ENCODE results near the gene RALGAPA1.

DNA sequence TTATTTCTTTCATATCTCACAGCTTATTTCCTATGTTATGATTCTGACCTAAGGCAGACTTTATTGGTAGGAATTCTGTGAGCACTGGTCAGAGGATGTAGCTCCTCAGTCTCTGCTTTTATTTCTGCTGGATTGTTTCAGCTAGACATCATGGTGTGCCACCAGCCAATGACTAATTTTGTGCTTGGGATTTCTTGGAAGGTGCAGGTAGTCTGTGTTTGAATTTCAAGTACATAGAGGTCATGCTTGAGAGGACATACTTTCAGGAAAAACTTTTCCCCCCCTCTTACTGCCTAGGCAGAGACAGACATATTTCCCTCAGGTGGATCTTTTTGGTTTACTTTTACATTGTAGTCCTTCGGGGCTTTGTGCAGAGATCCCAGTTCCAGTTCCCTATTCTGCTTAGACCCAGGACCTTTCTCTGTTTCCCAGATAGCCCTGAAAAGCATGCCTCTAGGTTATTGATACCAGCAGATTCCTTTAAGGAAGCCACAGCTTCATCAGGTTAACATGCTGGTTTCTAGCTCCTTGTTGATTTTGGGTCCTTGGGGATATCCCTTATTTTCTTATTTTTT, 45.7 kb upstream of the RALGAPA1 start:
- TF ChIP-seq, protein P1, sequence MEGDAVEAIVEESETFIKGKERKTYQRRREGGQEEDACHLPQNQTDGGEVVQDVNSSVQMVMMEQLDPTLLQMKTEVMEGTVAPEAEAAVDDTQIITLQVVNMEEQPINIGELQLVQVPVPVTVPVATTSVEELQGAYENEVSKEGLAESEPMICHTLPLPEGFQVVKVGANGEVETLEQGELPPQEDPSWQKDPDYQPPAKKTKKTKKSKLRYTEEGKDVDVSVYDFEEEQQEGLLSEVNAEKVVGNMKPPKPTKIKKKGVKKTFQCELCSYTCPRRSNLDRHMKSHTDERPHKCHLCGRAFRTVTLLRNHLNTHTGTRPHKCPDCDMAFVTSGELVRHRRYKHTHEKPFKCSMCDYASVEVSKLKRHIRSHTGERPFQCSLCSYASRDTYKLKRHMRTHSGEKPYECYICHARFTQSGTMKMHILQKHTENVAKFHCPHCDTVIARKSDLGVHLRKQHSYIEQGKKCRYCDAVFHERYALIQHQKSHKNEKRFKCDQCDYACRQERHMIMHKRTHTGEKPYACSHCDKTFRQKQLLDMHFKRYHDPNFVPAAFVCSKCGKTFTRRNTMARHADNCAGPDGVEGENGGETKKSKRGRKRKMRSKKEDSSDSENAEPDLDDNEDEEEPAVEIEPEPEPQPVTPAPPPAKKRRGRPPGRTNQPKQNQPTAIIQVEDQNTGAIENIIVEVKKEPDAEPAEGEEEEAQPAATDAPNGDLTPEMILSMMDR (IDR thresholded peaks at IDR 0.05; ENCODE audit: low read depth, low read length, missing input control): no peak
- TF ChIP-seq RAD21 (IDR thresholded peaks at IDR 0.05): no peak
- TF ChIP-seq, protein P2, sequence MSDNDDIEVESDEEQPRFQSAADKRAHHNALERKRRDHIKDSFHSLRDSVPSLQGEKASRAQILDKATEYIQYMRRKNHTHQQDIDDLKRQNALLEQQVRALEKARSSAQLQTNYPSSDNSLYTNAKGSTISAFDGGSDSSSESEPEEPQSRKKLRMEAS (IDR thresholded peaks at IDR 0.05): no peak
- no peak for TF ChIP-seq RXRA (IDR thresholded peaks at IDR 0.05)
- TF ChIP-seq FOXA1 (IDR thresholded peaks at IDR 0.05): no peak
- TF ChIP-seq, protein P3, sequence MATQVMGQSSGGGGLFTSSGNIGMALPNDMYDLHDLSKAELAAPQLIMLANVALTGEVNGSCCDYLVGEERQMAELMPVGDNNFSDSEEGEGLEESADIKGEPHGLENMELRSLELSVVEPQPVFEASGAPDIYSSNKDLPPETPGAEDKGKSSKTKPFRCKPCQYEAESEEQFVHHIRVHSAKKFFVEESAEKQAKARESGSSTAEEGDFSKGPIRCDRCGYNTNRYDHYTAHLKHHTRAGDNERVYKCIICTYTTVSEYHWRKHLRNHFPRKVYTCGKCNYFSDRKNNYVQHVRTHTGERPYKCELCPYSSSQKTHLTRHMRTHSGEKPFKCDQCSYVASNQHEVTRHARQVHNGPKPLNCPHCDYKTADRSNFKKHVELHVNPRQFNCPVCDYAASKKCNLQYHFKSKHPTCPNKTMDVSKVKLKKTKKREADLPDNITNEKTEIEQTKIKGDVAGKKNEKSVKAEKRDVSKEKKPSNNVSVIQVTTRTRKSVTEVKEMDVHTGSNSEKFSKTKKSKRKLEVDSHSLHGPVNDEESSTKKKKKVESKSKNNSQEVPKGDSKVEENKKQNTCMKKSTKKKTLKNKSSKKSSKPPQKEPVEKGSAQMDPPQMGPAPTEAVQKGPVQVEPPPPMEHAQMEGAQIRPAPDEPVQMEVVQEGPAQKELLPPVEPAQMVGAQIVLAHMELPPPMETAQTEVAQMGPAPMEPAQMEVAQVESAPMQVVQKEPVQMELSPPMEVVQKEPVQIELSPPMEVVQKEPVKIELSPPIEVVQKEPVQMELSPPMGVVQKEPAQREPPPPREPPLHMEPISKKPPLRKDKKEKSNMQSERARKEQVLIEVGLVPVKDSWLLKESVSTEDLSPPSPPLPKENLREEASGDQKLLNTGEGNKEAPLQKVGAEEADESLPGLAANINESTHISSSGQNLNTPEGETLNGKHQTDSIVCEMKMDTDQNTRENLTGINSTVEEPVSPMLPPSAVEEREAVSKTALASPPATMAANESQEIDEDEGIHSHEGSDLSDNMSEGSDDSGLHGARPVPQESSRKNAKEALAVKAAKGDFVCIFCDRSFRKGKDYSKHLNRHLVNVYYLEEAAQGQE (IDR thresholded peaks at IDR 0.05): no peak
- TF ChIP-seq, protein P4, sequence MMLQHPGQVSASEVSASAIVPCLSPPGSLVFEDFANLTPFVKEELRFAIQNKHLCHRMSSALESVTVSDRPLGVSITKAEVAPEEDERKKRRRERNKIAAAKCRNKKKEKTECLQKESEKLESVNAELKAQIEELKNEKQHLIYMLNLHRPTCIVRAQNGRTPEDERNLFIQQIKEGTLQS (IDR thresholded peaks at IDR 0.05): no peak
- no peak for TF ChIP-seq GABPA (IDR thresholded peaks at IDR 0.05 in 1 of 2, conservative IDR thresholded peaks at IDR 0.05 in 1 of 2)
- no peak for TF ChIP-seq TAF1 (conservative IDR thresholded peaks at IDR 0.05)
- TF ChIP-seq, protein P5, sequence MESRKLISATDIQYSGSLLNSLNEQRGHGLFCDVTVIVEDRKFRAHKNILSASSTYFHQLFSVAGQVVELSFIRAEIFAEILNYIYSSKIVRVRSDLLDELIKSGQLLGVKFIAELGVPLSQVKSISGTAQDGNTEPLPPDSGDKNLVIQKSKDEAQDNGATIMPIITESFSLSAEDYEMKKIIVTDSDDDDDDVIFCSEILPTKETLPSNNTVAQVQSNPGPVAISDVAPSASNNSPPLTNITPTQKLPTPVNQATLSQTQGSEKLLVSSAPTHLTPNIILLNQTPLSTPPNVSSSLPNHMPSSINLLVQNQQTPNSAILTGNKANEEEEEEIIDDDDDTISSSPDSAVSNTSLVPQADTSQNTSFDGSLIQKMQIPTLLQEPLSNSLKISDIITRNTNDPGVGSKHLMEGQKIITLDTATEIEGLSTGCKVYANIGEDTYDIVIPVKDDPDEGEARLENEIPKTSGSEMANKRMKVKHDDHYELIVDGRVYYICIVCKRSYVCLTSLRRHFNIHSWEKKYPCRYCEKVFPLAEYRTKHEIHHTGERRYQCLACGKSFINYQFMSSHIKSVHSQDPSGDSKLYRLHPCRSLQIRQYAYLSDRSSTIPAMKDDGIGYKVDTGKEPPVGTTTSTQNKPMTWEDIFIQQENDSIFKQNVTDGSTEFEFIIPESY (IDR thresholded peaks at IDR 0.05): no peak
- TF ChIP-seq SP1 (IDR thresholded peaks at IDR 0.05): no peak
- no peak for TF ChIP-seq EGR1 (IDR thresholded peaks at IDR 0.05; ENCODE audit: low read depth in 2 of 2)
